Endodermal cell (in vitro differentiated cells): ENCODE measurements around the gene RNU7-1. TPM values are rescaled to one million over a fixed set of nuclear protein-coding genes. Genes with fewer than 3 reads are reported as not detected.

Source experiments
- DNase-seq: peaks from one replicate; pipeline ENCODE4 v3.0.0-alpha.2; 2017
- H3K27ac ChIP-seq: 2 replicates; pipeline ENCODE4 v1.5.1; 2013; ENCODE audit warnings: mild to moderate bottlenecking, low read depth, low read length, moderate library complexity
- H3K27me3 ChIP-seq: 2 replicates; pipeline ENCODE4 v1.6.1; 2013; ENCODE audit warnings: mild to moderate bottlenecking, low read length, moderate library complexity; ENCODE audit not compliant: insufficient read depth, control insufficient read depth, poor library complexity, severe bottlenecking
- H3K36me3 ChIP-seq: 2 replicates; pipeline ENCODE4 v1.7.0; 2013; ENCODE audit warnings: mild to moderate bottlenecking, low read length, moderate library complexity; ENCODE audit not compliant: control insufficient read depth, insufficient read depth
- H3K4me1 ChIP-seq: one replicate; pipeline ENCODE4 v1.7.0; 2013; ENCODE audit warnings: low read length; ENCODE audit not compliant: control insufficient read depth, insufficient read depth
- H3K4me3 ChIP-seq: 2 replicates; pipeline ENCODE4 v1.5.1; 2013; ENCODE audit warnings: mild to moderate bottlenecking, low read length, moderate library complexity
- H3K9ac ChIP-seq: 2 replicates; pipeline ENCODE4 v1.6.1; 2013; ENCODE audit warnings: mild to moderate bottlenecking, low read length, moderate library complexity; ENCODE audit not compliant: poor library complexity, severe bottlenecking; ENCODE audit errors: extremely low read depth
- H3K9me3 ChIP-seq: 2 replicates; pipeline ENCODE4 v1.6.1; 2013; ENCODE audit warnings: mild to moderate bottlenecking, low read length, moderate library complexity; ENCODE audit not compliant: control insufficient read depth
- H3K27ac Mint-ChIP-seq: 2 replicates; pipeline ENCODE4 v1.8.0; 2020; ENCODE audit warnings: mixed read lengths
- H3K27me3 Mint-ChIP-seq: 2 replicates; pipeline ENCODE4 v1.8.0; 2021; ENCODE audit warnings: mild to moderate bottlenecking, mixed read lengths; ENCODE audit not compliant: insufficient read depth
- H3K36me3 Mint-ChIP-seq: 2 replicates; pipeline ENCODE4 v1.8.0; 2020; ENCODE audit warnings: low read depth, mixed read lengths
- H3K4me1 Mint-ChIP-seq: 2 replicates; pipeline ENCODE4 v1.8.0; 2020; ENCODE audit warnings: mixed read lengths
- H3K4me3 Mint-ChIP-seq: 2 replicates; pipeline ENCODE4 v1.8.0; 2020; ENCODE audit warnings: mild to moderate bottlenecking, moderate library complexity, mixed read lengths
- H3K9me3 Mint-ChIP-seq: 2 replicates; pipeline ENCODE4 v1.8.0; 2020; ENCODE audit warnings: mild to moderate bottlenecking, mixed read lengths
- CTCF ChIP-seq: fragments of 200-600 bp; sonication (generic); conservative IDR thresholded peaks from 2 replicates; pipeline ENCODE4 v1.5.0; 2021; ENCODE audit warnings: antibody characterized with exemption, mild to moderate bottlenecking
- WGBS, 2 experiments: methylation state at CpG; one replicate each; pipeline versions ENCODE4 v1.1.5 to v1.1.7; 2013; ENCODE audit warnings: missing lambda C conversion rate in 2 of 2, mixed read lengths in 1 of 2; ENCODE audit not compliant: insufficient coverage in 1 of 2, insufficient read length in 1 of 2; 5-methylcytosine and 5-hydroxymethylcytosine counted together
- total RNA-seq, 2 donors: library from RNA; stranded (reverse); fragmentation: NEBNext Ultra II Directional in 1 of 2; extraction: Animal tissue kit (Norgen Biotek cat#: 25700) in 1 of 2; gene quantifications; 2 replicates in 1 of 2; 3 replicates in 1 of 2; pipeline ENCODE4 v1.2.1, GENCODE V29; 2021

RNU7-1 gene
- total RNA-seq, 2 donors from 2014 or later = not detected

GRCh38 chr12:6964605-6965025, 21.0 kb downstream of the RNU7-1 start:
- H3K36me3 ChIP-seq = peaks cover 52% of the 10 kb centered on the region
- H3K27ac ChIP-seq = peak overlapping the region; percentile 29
- H3K27me3 ChIP-seq = no peaks in the 10 kb centered on the region
- Mint-ChIP-seq H3K27me3 (no peaks in the 10 kb centered on the region), H3K4me3 (peak overlapping the region; percentile 98), H3K9me3 (no peaks in the 10 kb centered on the region), H3K27ac (peak overlapping the region; percentile 99), H3K4me1 (peaks cover 61% of the 10 kb centered on the region), H3K36me3 (peaks cover 57% of the 10 kb centered on the region)
- no peak overlapping the region for H3K4me3 ChIP-seq
- no peaks in the 10 kb centered on the region for H3K9me3 ChIP-seq
- H3K4me1 ChIP-seq = peaks cover 10% of the 10 kb centered on the region
- H3K9ac ChIP-seq = no peak overlapping the region
- no peak for TF ChIP-seq CTCF
- DNase-seq = no peak
- WGBS, 2 experiments = 86 to 89% methylated on average over 8 of the region's 8 CpGs

DNA sequence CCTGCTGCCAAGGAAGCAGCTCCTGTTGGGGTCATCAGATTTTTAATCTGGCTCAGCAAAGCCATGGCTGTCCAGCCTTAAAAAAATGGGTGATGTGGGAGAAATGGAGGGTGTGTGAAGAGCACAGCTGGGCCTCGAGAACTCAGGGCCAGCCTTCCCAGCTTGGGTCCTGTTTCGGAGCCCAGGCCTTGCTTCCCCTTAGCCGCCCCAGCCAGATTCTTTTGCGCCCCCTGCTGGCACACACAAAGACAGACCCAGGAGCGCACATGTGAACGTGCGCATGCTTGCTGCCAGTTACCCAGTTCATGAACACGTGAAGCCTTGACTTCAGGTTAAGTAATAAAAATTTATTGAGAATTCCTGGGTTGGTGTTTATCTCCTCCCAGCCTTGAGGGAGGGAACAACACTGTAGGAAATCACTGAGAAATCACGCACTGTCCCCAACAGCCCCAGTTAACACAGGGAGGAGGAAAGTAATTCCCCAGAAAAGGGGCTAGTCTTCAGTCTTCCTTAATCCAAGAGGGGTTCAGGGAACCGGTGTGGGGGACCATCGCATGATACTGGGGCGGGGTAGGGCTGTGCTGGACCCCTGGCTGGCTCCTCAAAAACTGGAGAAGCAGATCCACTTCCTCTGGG, 21.5 kb downstream of the RNU7-1 start:
- peak; percentile 98 for DNase-seq
- peak overlapping the region; percentile 99 for H3K27ac Mint-ChIP-seq

DNA sequence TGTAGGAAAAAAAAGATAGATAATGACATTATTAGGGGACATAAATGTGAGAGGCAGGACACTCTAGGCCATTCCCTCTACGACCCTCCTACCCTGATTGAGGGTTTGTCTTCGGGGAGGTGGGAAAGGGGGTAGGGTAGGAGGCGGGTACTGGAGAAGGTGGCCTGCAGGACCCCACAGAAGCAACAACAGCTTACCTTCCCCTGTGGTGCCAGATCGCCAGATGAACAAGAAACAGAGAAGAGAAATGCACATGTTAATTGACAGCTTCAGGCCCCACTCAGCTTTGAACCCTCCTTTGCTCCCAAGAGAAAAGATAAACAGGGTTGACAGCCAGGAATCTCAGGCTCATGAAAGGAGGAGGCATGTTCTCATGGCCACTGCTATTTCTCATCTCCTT, 22.1 kb downstream of the RNU7-1 start:
- Histone ChIP-seq H3K27me3 (no peaks in the 10 kb centered on the region), H3K27ac (no peak overlapping the region), H3K4me1 (peaks cover 10% of the 10 kb centered on the region), H3K36me3 (peaks cover 52% of the 10 kb centered on the region), H3K9ac (no peak overlapping the region), H3K4me3 (no peak overlapping the region), H3K9me3 (no peaks in the 10 kb centered on the region)
- DNase-seq = peak; percentile 54
- Mint-ChIP-seq H3K9me3 (no peaks in the 10 kb centered on the region), H3K36me3 (peaks cover 54% of the 10 kb centered on the region), H3K27ac (peak overlapping the region; percentile 99), H3K27me3 (no peaks in the 10 kb centered on the region), H3K4me1 (peaks cover 61% of the 10 kb centered on the region), H3K4me3 (peak overlapping the region; percentile 98)
- TF ChIP-seq CTCF = no peak
- WGBS, 2 experiments = 88 to 89% methylated on average over 1 to 4 of the region's 4 CpGs

More for the DNA sequence above, 21.5 kb downstream of the RNU7-1 start:
- WGBS, 2 experiments = 55 to 59% methylated on average over 8 to 12 of the region's 12 CpGs
- TF ChIP-seq CTCF = peak; percentile 100
- H3K36me3 ChIP-seq = peaks cover 52% of the 10 kb centered on the region
- H3K27me3 Mint-ChIP-seq = no peaks in the 10 kb centered on the region
- H3K4me1 Mint-ChIP-seq = peaks cover 63% of the 10 kb centered on the region
- peak overlapping the region; percentile 98 for H3K4me3 Mint-ChIP-seq
- H3K9ac ChIP-seq = no peak overlapping the region
- H3K36me3 Mint-ChIP-seq = peaks cover 58% of the 10 kb centered on the region
- H3K4me3 ChIP-seq = no peak overlapping the region
- H3K4me1 ChIP-seq = peaks cover 10% of the 10 kb centered on the region
- H3K9me3 ChIP-seq = no peaks in the 10 kb centered on the region
- no peaks in the 10 kb centered on the region for H3K9me3 Mint-ChIP-seq
- H3K27ac ChIP-seq = peak overlapping the region; percentile 29
- no peaks in the 10 kb centered on the region for H3K27me3 ChIP-seq
